ENCODE data around the gene HLA-A. TPM values are rescaled to one million over a fixed set of nuclear protein-coding genes. Genes with fewer than 3 reads are reported as not detected.
A peak's percentile ranks its signal among the peaks of the same experiment; 100 is the strongest.
"Not testable (repeated sequence)": the region's sequence is repeated elsewhere in the genome, so short reads cannot be mapped to it uniquely, and the experiment has no call there.

Gene HLA-A
- total RNA-seq, 2 donors from 2014 or later, result 1,261 to 1,795 TPM

- Mint-ChIP-seq H3K9me3 (no peaks in the 10 kb centered on the region), H3K4me1 (ENCODE audit: low read depth) (peaks cover 49% of the 10 kb centered on the region), H3K27ac (no peak overlapping the region), H3K36me3 (ENCODE audit: insufficient read depth in 2 of 2) (no peaks in the 10 kb centered on the region), H3K4me3 (no peak overlapping the region), H3K27me3 (ENCODE audit: low read depth) (peaks cover 39% of the 10 kb centered on the region)
- DNase-seq (no peak), ATAC-seq (replicated peaks in 1 of 2) (no peak)
Observed at GRCh38 chr6:29970711-29971110, 28.4 kb downstream of the HLA-A start.

- Mint-ChIP-seq H3K4me1 (ENCODE audit: low read depth) (peaks cover 49% of the 10 kb centered on the region), H3K9me3 (no peaks in the 10 kb centered on the region), H3K27ac (no peak overlapping the region), H3K4me3 (peak overlapping the region; percentile 95), H3K36me3 (ENCODE audit: insufficient read depth in 2 of 2) (peaks cover 0 to 2% of the 10 kb centered on the region in 2 donors), H3K27me3 (ENCODE audit: low read depth) (peaks cover 70% of the 10 kb centered on the region)
- DNase-seq (no peak), ATAC-seq (replicated peaks in 1 of 2) (peak in 1 of 2 donors; percentile 11)
Observed at GRCh38 chr6:29974901-29975560, 32.7 kb downstream of the HLA-A start.

- H3K4me1 Mint-ChIP-seq (ENCODE audit: low read depth), result peaks cover 49% of the 10 kb centered on the region
- H3K27me3 Mint-ChIP-seq (ENCODE audit: low read depth), result peaks cover 70% of the 10 kb centered on the region
- peak overlapping the region; percentile 95 for H3K4me3 Mint-ChIP-seq
- ATAC-seq (replicated peaks in 1 of 2) (peak in 1 of 2 donors; percentile 15), DNase-seq (no peak)
- H3K27ac Mint-ChIP-seq, result no peak overlapping the region
- H3K36me3 Mint-ChIP-seq (ENCODE audit: insufficient read depth in 2 of 2), result peaks cover 0 to 2% of the 10 kb centered on the region in 2 donors
- no peaks in the 10 kb centered on the region for H3K9me3 Mint-ChIP-seq
Observed at GRCh38 chr6:29975561-29975907, 33.2 kb downstream of the HLA-A start.

- peaks cover 70% of the 10 kb centered on the region for H3K27me3 Mint-ChIP-seq (ENCODE audit: low read depth)
- peak overlapping the region; percentile 95 for H3K4me3 Mint-ChIP-seq
- DNase-seq (no peak), ATAC-seq (replicated peaks in 1 of 2) (peak in 1 of 2 donors; percentile 24)
- H3K36me3 Mint-ChIP-seq (ENCODE audit: insufficient read depth in 2 of 2), result peaks cover 0 to 2% of the 10 kb centered on the region in 2 donors
- H3K4me1 Mint-ChIP-seq (ENCODE audit: low read depth), result peaks cover 49% of the 10 kb centered on the region
- peak overlapping the region; percentile 3 for H3K27ac Mint-ChIP-seq
- no peaks in the 10 kb centered on the region for H3K9me3 Mint-ChIP-seq
Observed at GRCh38 chr6:29976253-29976587, 33.9 kb downstream of the HLA-A start.

- Mint-ChIP-seq H3K9me3 (no peaks in the 10 kb centered on the region), H3K4me3 (peak overlapping the region; percentile 95), H3K27me3 (ENCODE audit: low read depth) (peaks cover 70% of the 10 kb centered on the region), H3K4me1 (ENCODE audit: low read depth) (peaks cover 44% of the 10 kb centered on the region), H3K36me3 (ENCODE audit: insufficient read depth in 2 of 2) (peaks cover 0 to 2% of the 10 kb centered on the region in 2 donors), H3K27ac (peak overlapping the region; percentile 3)
- ATAC-seq (replicated peaks in 1 of 2) (peak; percentile 85 to 89), DNase-seq (peak; percentile 72 to 73)
Observed at GRCh38 chr6:29976588-29977424, 34.5 kb downstream of the HLA-A start.

- Mint-ChIP-seq H3K4me3 (peak overlapping the region; percentile 95), H3K36me3 (ENCODE audit: insufficient read depth in 2 of 2) (peaks cover 0 to 2% of the 10 kb centered on the region in 2 donors), H3K4me1 (ENCODE audit: low read depth) (peaks cover 39% of the 10 kb centered on the region), H3K27me3 (ENCODE audit: low read depth) (peaks cover 64% of the 10 kb centered on the region), H3K9me3 (no peaks in the 10 kb centered on the region), H3K27ac (no peak overlapping the region)
- no peak for ATAC-seq (replicated peaks in 1 of 2)
- DNase-seq, result no peak
Observed at GRCh38 chr6:29977425-29977727, 35.0 kb downstream of the HLA-A start.

GRCh38 chr6:29980013-29980412 lies 37.7 kb downstream of the HLA-A start:
- not testable (repeated sequence) for H3K27ac Mint-ChIP-seq; ATAC-seq (replicated peaks in 1 of 2); H3K4me3 Mint-ChIP-seq; DNase-seq; H3K9me3 Mint-ChIP-seq; H3K36me3 Mint-ChIP-seq (ENCODE audit: insufficient read depth in 2 of 2)
- peaks cover 38% of the 10 kb centered on the region for H3K27me3 Mint-ChIP-seq (ENCODE audit: low read depth)
- H3K4me1 Mint-ChIP-seq (ENCODE audit: low read depth), result peaks cover 24% of the 10 kb centered on the region

- H3K4me3 Mint-ChIP-seq, result no peak overlapping the region
- H3K36me3 Mint-ChIP-seq (ENCODE audit: insufficient read depth in 2 of 2), result peaks cover 0 to 2% of the 10 kb centered on the region in 2 donors
- no peak overlapping the region for H3K27ac Mint-ChIP-seq
- peaks cover 33% of the 10 kb centered on the region for H3K27me3 Mint-ChIP-seq (ENCODE audit: low read depth)
- H3K4me1 Mint-ChIP-seq (ENCODE audit: low read depth), result peaks cover 19% of the 10 kb centered on the region
- no peak for DNase-seq
- H3K9me3 Mint-ChIP-seq, result no peaks in the 10 kb centered on the region
- no peak for ATAC-seq (replicated peaks in 1 of 2)
Observed at GRCh38 chr6:29980511-29980910, 38.2 kb downstream of the HLA-A start.

- no peak for DNase-seq
- Mint-ChIP-seq H3K27ac (no peak overlapping the region), H3K27me3 (ENCODE audit: low read depth) (peaks cover 25% of the 10 kb centered on the region), H3K36me3 (ENCODE audit: insufficient read depth in 2 of 2) (peaks cover 0 to 2% of the 10 kb centered on the region in 2 donors), H3K9me3 (no peaks in the 10 kb centered on the region), H3K4me1 (ENCODE audit: low read depth) (peaks cover 11% of the 10 kb centered on the region), H3K4me3 (no peak overlapping the region)
- no peak for ATAC-seq (replicated peaks in 1 of 2)
Observed at GRCh38 chr6:29981211-29981812, 39.0 kb downstream of the HLA-A start.

GRCh38 chr6:29982097-29982496 lies 39.8 kb downstream of the HLA-A start:
- ATAC-seq (replicated peaks in 1 of 2), result no peak
- no peak overlapping the region for H3K27ac Mint-ChIP-seq

GRCh38 chr6:29984232-29984631 lies 41.9 kb downstream of the HLA-A start:
- Mint-ChIP-seq H3K4me3 (no peak overlapping the region), H3K4me1 (ENCODE audit: low read depth) (no peaks in the 10 kb centered on the region), H3K9me3 (no peaks in the 10 kb centered on the region), H3K27ac (no peak overlapping the region), H3K36me3 (ENCODE audit: insufficient read depth in 2 of 2) (no peaks in the 10 kb centered on the region), H3K27me3 (ENCODE audit: low read depth) (no peaks in the 10 kb centered on the region)
- DNase-seq (no peak), ATAC-seq (replicated peaks in 1 of 2) (no peak)

More at GRCh38 chr6:29982097-29982496, 39.8 kb downstream of the HLA-A start:
- Mint-ChIP-seq H3K27me3 (ENCODE audit: low read depth) (peaks cover 17% of the 10 kb centered on the region), H3K4me1 (ENCODE audit: low read depth) (peaks cover 3% of the 10 kb centered on the region), H3K9me3 (no peaks in the 10 kb centered on the region), H3K4me3 (no peak overlapping the region), H3K36me3 (ENCODE audit: insufficient read depth in 2 of 2) (peaks cover 0 to 1% of the 10 kb centered on the region in 2 donors)
- no peak for DNase-seq

- no peaks in the 10 kb centered on the region for H3K9me3 Mint-ChIP-seq
- no peak overlapping the region for H3K4me3 Mint-ChIP-seq
- H3K36me3 Mint-ChIP-seq (ENCODE audit: insufficient read depth in 2 of 2), result no peaks in the 10 kb centered on the region
- no peaks in the 10 kb centered on the region for H3K27me3 Mint-ChIP-seq (ENCODE audit: low read depth)
- H3K4me1 Mint-ChIP-seq (ENCODE audit: low read depth), result no peaks in the 10 kb centered on the region
- DNase-seq (no peak), ATAC-seq (replicated peaks in 1 of 2) (no peak)
- H3K27ac Mint-ChIP-seq, result no peak overlapping the region
Observed at GRCh38 chr6:29984992-29985391, 42.7 kb downstream of the HLA-A start.

GRCh38 chr6:29986179-29986781 lies 43.9 kb downstream of the HLA-A start:
- H3K9me3 Mint-ChIP-seq, result no peaks in the 10 kb centered on the region
- peaks cover 3% of the 10 kb centered on the region for H3K27me3 Mint-ChIP-seq (ENCODE audit: low read depth)
- no peak for ATAC-seq (replicated peaks in 1 of 2)
- no peak for DNase-seq
- no peak overlapping the region for H3K4me3 Mint-ChIP-seq
- H3K4me1 Mint-ChIP-seq (ENCODE audit: low read depth), result no peaks in the 10 kb centered on the region
- H3K27ac Mint-ChIP-seq, result no peak overlapping the region
- no peaks in the 10 kb centered on the region for H3K36me3 Mint-ChIP-seq (ENCODE audit: insufficient read depth in 2 of 2)
